Uterine smooth muscle cell (primary cell): Measurements from ENCODE around the gene SULT1C3. TPM values are rescaled to one million over a fixed set of nuclear protein-coding genes. Genes with fewer than 3 reads are reported as not detected.

Source experiments
- total RNA-seq: library from RNA; depleted of rRNA; stranded (reverse); fragments of >200 nt; gene quantifications from 2 replicates; pipeline ENCODE4 v1.2.3, GENCODE V29; 2014

Gene SULT1C3
- total RNA-seq: not detected in 2 replicates

DNA sequence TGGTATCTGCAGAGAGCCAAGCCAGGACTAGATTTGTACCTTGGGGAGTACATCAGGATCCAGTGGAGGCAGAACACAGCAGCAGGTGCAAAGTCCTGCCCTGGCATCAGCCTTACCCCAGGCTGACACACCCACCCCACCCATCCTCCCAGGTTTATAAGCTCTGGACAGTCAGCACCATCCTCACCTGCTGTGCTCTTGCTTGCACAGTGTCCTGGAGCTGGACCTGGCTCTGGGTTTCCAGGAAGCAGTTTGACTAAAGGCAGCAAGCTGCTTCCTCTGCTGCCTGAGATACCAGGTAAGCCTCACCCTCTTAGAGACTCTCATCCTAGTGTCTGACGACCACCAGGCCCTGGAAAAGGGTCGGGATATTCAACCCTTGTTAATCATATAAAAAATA lies at the start of gene SULT1C3:
TSS of gene SULT1C3 (plus strand) at position 183 of the 400 bp plus-strand sequence. CDS start 7,227 bp downstream, outside the sequence.

DNA sequence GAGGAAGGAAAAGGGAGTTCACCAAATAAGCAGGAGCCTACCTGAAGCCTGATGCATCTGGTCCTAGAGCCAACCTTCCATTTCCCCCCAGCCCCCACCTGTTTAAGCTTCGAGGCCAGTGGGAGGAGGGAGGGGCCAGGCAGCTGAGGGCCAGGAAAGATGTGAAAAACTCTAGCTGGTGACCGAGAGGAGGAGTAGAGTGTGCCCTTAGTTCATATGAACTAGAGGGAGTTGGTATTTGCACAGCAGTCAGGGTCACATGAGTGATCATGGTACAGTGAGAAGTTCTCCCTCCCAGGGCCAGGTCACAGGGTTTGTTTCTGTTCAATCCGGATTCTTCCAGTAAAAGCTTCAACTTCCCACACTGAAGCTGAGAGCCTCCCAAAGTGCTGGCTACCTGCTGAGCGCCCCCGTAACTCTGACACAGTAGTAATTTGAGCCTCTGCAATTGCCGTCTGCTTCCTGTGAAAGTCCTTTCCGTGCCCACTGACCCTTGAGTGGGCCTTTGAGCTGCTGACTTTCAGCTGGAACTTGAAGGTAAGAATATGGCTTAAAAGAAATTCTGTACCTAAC lies 48.9 kb downstream of the SULT1C3 start, which contains the start of gene SULT1C2:
TSS of gene SULT1C2 (plus strand) at position 362 of the 573 bp plus-strand sequence. CDS start 4,773 bp downstream, outside the sequence.

Other genes starting within 250 kb of the SULT1C3 start
- gene SULT1C2, start 48.9 kb downstream of the SULT1C3 start, total RNA-seq: 0.33 and 0.62 TPM in 2 replicates
- 0.75 TPM in 1 of 2 replicates, not detected in the other for gene SULT1C4, start 138.0 kb downstream of the SULT1C3 start, total RNA-seq
- gene GCC2, start 209.2 kb downstream of the SULT1C3 start, total RNA-seq: 28.8 and 30.4 TPM in 2 replicates